Left lung (tissue), 10 donors: Measurements from ENCODE around the gene PTBP3. TPM values are rescaled to one million over a fixed set of nuclear protein-coding genes. Genes with fewer than 3 reads are reported as not detected.
A peak's percentile ranks its signal among the peaks of the same experiment; 100 is the strongest.

Source experiments
- ATAC-seq: fragments of 200-7000 bp; cut with Tn5 transposase; one replicate; pipeline ENCODE4 v1.9.1; 2020; ENCODE audit warnings: moderate library complexity
- DNase-seq, 4 donors: peaks; one replicate each; pipeline ENCODE4 v3.0.0-alpha.2; 2013 to 2020
- H3K27ac ChIP-seq, 2 donors: fragments of 200-600 bp; sonication (generic) in 1 of 2; one replicate each; pipeline versions ENCODE4 v1.5.0 to v1.8.0; 2020 to 2021
- H3K27me3 ChIP-seq, 2 donors: fragments of 200-600 bp; sonication (generic) in 1 of 2; one replicate each; pipeline versions ENCODE4 v1.5.0 to v1.8.0; 2020 to 2021
- H3K36me3 ChIP-seq, 2 donors: fragments of 200-600 bp; sonication (generic) in 1 of 2; one replicate each; pipeline versions ENCODE4 v1.5.0 to v1.8.0; 2020 to 2021
- H3K4me1 ChIP-seq, 2 donors: fragments of 200-600 bp; one replicate each; pipeline ENCODE4 v1.8.0; 2021
- H3K4me3 ChIP-seq, 2 donors: fragments of 200-600 bp; sonication (generic) in 1 of 2; one replicate each; pipeline versions ENCODE4 v1.5.0 to v1.8.0; 2020 to 2021; ENCODE audit warnings: mild to moderate bottlenecking in 1 of 2
- H3K9me3 ChIP-seq, 2 donors: fragments of 200-600 bp; sonication (generic) in 1 of 2; one replicate each; pipeline versions ENCODE4 v1.5.0 to v1.8.0; 2020 to 2021
- intact Hi-C, 2 donors: fragments of 100-400 bp; cut with DNase I; formaldehyde crosslinking; loops; one replicate each; pipeline versions ENCODE4 v1.11.2 to v1.14.2; 2022
- polyA plus RNA-seq, 6 donors: library from polyadenylated mRNA; unstranded; fragments of 120-200 nt; gene quantifications; one replicate each; pipeline ENCODE4 v1.2.1, GENCODE V29; 2013; ENCODE audit not compliant: insufficient read length in 6 of 6
- total RNA-seq, 2 donors: library from RNA; stranded (reverse); fragmentation: NEBNext Ultra II Directional; extraction: Animal tissue kit (Norgen Biotek cat#: 25700); gene quantifications; one replicate each; pipeline ENCODE4 v1.2.1, GENCODE V29; 2021
- TF ChIP-seq, protein P1 (sequence below), 2 donors: fragments of 200-600 bp; sonication (generic) in 1 of 2; IDR thresholded peaks; one replicate each; pipeline versions ENCODE4 v1.5.0 to v1.8.0; 2021; ENCODE audit warnings: antibody characterized with exemption in 2 of 2
- donor health status: DM: no; HTN: yes; CAD: no.
- donor health status: DM: no; HTN: no; CAD: no.

Gene PTBP3
- total and polyA plus RNA-seq, 8 donors, result 38.9 to 97.0 (median 45.1) TPM

DNA sequence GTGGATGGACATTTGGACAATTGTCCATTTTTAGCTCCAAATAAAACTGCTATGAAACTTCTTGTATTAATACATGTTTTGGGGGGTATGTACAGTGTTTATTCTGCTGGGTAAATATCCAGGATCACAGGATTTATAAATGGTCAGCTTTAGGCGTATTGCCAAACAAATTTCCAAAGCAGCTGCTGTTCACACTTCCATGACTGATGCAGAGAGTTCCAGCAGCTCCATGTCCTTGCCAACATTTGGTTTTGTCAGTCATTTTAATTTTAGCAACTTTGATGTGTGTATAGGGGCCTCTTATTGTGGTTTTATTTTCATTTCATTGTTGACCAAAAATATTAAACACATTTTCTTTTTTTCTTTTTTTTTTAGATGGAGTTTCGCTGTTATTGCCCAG, 148.5 kb downstream of the PTBP3 start:
- intact Hi-C loops, result no loop called here
- DNase-seq (no peak), ATAC-seq (no peak)
- Histone ChIP-seq H3K4me1 (peaks cover 0 to 10% of the 10 kb centered on the region in 2 donors), H3K9me3 (no peaks in the 10 kb centered on the region), H3K27me3 (no peaks in the 10 kb centered on the region), H3K36me3 (no peaks in the 10 kb centered on the region), H3K27ac (no peak overlapping the region), H3K4me3 (no peak overlapping the region)
- TF ChIP-seq, protein P1, sequence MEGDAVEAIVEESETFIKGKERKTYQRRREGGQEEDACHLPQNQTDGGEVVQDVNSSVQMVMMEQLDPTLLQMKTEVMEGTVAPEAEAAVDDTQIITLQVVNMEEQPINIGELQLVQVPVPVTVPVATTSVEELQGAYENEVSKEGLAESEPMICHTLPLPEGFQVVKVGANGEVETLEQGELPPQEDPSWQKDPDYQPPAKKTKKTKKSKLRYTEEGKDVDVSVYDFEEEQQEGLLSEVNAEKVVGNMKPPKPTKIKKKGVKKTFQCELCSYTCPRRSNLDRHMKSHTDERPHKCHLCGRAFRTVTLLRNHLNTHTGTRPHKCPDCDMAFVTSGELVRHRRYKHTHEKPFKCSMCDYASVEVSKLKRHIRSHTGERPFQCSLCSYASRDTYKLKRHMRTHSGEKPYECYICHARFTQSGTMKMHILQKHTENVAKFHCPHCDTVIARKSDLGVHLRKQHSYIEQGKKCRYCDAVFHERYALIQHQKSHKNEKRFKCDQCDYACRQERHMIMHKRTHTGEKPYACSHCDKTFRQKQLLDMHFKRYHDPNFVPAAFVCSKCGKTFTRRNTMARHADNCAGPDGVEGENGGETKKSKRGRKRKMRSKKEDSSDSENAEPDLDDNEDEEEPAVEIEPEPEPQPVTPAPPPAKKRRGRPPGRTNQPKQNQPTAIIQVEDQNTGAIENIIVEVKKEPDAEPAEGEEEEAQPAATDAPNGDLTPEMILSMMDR (IDR thresholded peaks at IDR 0.05), result no peak

DNA sequence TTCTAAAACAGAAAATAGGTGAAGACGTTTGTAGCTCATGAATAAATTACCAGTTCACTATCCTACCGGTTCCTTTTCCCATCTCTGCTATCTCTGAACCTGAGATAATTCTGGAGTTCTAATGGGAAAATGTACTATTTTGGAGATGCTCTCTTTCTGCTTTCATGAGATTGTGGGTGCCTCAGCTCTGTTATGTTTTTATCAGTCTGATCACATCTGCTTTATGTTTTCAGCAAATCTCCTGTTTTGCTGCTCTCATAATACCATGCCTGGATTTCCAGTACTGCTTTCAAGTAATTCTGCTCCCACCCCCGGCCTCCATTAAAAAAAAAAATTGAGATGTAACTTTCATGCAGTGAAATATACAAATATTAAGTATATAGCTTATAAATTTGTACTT, 149.2 kb downstream of the PTBP3 start:
- DNase-seq (no peak), ATAC-seq (no peak)
- Histone ChIP-seq H3K27me3 (no peaks in the 10 kb centered on the region), H3K4me1 (peaks cover 0 to 17% of the 10 kb centered on the region in 2 donors), H3K4me3 (no peak overlapping the region), H3K9me3 (no peaks in the 10 kb centered on the region), H3K27ac (no peak overlapping the region), H3K36me3 (no peaks in the 10 kb centered on the region)
- intact Hi-C loops, result no loop called here
- TF ChIP-seq, protein P1 (IDR thresholded peaks at IDR 0.05), result no peak

DNA sequence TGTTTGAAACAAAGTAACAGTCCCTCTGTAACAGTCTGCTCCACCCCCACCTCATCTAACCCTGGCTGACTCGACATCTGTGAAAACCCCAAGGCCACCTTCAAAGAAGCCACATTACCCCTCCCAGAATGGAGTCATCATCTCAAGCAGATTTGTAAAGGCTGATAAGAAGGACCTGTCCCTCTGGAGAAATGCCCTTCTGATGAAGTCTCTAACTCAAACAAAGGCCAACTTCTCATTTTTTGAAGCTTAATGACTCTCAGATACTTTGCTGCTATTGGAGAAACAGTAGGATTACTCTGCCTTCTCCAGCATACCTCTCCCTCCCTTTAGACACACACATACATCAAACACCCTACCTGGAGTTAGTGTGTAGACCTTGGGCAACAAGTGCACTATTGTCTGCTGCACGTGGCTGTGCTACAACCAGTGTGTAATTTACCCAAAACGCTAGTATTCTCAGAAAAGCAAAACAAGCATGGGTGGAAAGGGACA, 153.0 kb downstream of the PTBP3 start:
- H3K4me3 ChIP-seq, result no peak overlapping the region
- DNase-seq (no peak), ATAC-seq (peak; percentile 45)
- peak overlapping the region in 1 of 2 donors; percentile 37 for H3K27ac ChIP-seq
- no peaks in the 10 kb centered on the region for H3K36me3 ChIP-seq
- no peaks in the 10 kb centered on the region for H3K9me3 ChIP-seq
- TF ChIP-seq, protein P1 (IDR thresholded peaks at IDR 0.05), result no peak
- H3K4me1 ChIP-seq, result peaks cover 0 to 28% of the 10 kb centered on the region in 2 donors
- H3K27me3 ChIP-seq, result no peaks in the 10 kb centered on the region
- intact Hi-C loops, result no loop called here

DNA sequence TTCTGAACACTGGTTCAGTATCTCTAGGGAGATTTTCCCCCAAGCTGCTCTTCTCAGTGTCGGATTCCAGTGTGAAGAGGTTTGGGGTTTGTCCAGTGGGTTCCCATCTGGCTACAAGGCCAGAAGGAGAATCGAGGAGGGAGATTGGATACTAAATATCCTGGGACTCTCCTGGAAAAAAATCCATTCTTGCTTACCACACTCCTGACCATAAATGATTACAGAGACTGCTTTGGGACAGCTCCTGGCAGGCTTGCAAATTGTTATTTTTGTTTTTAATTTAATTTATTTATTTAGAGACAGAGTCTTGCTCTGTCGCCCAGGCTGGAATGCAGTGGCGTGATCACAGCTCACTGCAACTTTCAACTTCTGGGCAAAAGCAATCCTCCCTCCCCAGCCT, 153.6 kb downstream of the PTBP3 start:
- TF ChIP-seq, protein P1 (IDR thresholded peaks at IDR 0.05), result no peak
- Histone ChIP-seq H3K4me3 (no peak overlapping the region), H3K9me3 (no peaks in the 10 kb centered on the region), H3K27ac (no peak overlapping the region), H3K36me3 (no peaks in the 10 kb centered on the region), H3K27me3 (no peaks in the 10 kb centered on the region), H3K4me1 (peaks cover 0 to 30% of the 10 kb centered on the region in 2 donors)
- DNase-seq (no peak), ATAC-seq (no peak)
- intact Hi-C loops, result no loop called here

DNA sequence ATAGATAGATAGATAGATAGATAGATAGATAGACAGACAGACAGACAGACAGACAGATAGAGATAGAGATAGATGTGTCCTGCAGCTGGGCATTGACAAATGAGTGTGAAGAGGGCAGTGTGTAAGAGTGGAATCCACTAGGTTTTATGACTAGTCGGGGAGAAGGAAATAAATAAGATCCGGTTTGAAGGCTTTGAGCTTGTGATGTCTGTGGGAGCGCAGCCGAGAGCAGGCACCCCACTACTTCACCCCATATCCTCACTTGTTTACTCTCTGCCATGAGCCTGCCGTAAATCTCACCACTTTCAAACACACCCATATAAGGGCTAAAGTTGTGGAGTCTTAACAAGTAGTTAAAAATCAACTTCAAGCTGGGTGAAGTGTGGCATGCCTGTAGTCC, 156.9 kb downstream of the PTBP3 start:
- H3K4me3 ChIP-seq, result no peak overlapping the region
- TF ChIP-seq, protein P1 (IDR thresholded peaks at IDR 0.05), result no peak
- H3K36me3 ChIP-seq, result no peaks in the 10 kb centered on the region
- intact Hi-C loops, result no loop called here
- no peaks in the 10 kb centered on the region for H3K9me3 ChIP-seq
- H3K4me1 ChIP-seq, result peaks cover 0 to 53% of the 10 kb centered on the region in 2 donors
- H3K27me3 ChIP-seq, result no peaks in the 10 kb centered on the region
- H3K27ac ChIP-seq, result no peak overlapping the region
- ATAC-seq (peak; percentile 12), DNase-seq (no peak)
